Thyroid gland (tissue), 4 donors: ENCODE results near the gene ECSCR. TPM values are rescaled to one million over a fixed set of nuclear protein-coding genes. Genes with fewer than 3 reads are reported as not detected.

ENCODE experiments used
- DNase-seq, 2 donors: peaks; one replicate each; pipeline ENCODE4 v3.0.0-alpha.2; 2019
- H3K27ac ChIP-seq, 3 donors: fragments of 200-600 bp; sonication (generic); 1 replicate in 2 of 3; 2 replicates in 1 of 3; pipeline ENCODE4 v1.5.1; 2016 to 2019; ENCODE audit warnings: mild to moderate bottlenecking in 1 of 3, moderate library complexity in 1 of 3
- H3K27me3 ChIP-seq: fragments of 200-600 bp; sonication (generic); one replicate; pipeline ENCODE4 v1.5.1; 2019
- H3K36me3 ChIP-seq, 2 donors: fragments of 200-600 bp; sonication (generic); one replicate each; pipeline ENCODE4 v1.5.1; 2016 to 2019
- H3K4me1 ChIP-seq, 2 donors: fragments of 200-600 bp; sonication (generic); one replicate each; pipeline ENCODE4 v1.5.1; 2017 to 2019
- H3K4me3 ChIP-seq, 3 donors: fragments of 200-600 bp; sonication (generic); replicated peaks in 1 of 3; 1 replicate in 2 of 3; 2 replicates in 1 of 3; pipeline ENCODE4 v1.5.1; 2016; ENCODE audit warnings: mild to moderate bottlenecking in 1 of 3
- H3K9me3 ChIP-seq: fragments of 200-600 bp; sonication (generic); one replicate; pipeline ENCODE4 v1.5.1; 2017
- POLR2A ChIP-seq, 2 donors: fragments of 450-650 bp; IDR thresholded peaks; one replicate each; pipeline ENCODE4 v1.6.1; 2017; ENCODE audit warnings: antibody characterized with exemption in 2 of 2, mild to moderate bottlenecking in 2 of 2, moderate library complexity in 1 of 2
- WGBS, 2 donors: methylation state at CpG; one replicate each; pipeline ENCODE4 v1.1.5; 2017; 5-methylcytosine and 5-hydroxymethylcytosine counted together
- intact Hi-C: fragments of 100-400 bp; cut with DNase I; formaldehyde crosslinking; loops from one replicate; pipeline ENCODE4 v1.15.1; 2023
- total RNA-seq, 4 donors: library from RNA; depleted of rRNA; stranded (reverse); fragments of >200 nt; gene quantifications; one replicate each; pipeline ENCODE4 v1.2.3, GENCODE V29; 2016
- TF ChIP-seq, protein P1 (sequence below), 6 experiments: fragments of 200-600 bp in 3 of 6; fragments of 450-650 bp in 3 of 6; sonication (generic) in 3 of 6; IDR thresholded peaks; one replicate each; pipeline ENCODE4 v1.5.1; 2016 to 2019; ENCODE audit warnings: antibody characterized with exemption in 6 of 6, mild to moderate bottlenecking in 2 of 6, inconsistent platforms in 1 of 6, moderate library complexity in 1 of 6

Gene ECSCR
- total RNA-seq, 4 donors from 2014 or later, result 26.7 to 46.2 (median 31.4) TPM

GRCh38 chr5:139460455-139460854, 2.1 kb downstream of the ECSCR start:
- intact Hi-C loops, result no loop called here
- Histone ChIP-seq H3K27me3 (no peaks in the 10 kb centered on the region), H3K36me3 (no peaks in the 10 kb centered on the region), H3K4me3 (no peak overlapping the region), H3K4me1 (no peaks in the 10 kb centered on the region), H3K9me3 (no peaks in the 10 kb centered on the region), H3K27ac (peak overlapping the region in 2 of 3 donors; percentile 45 to 63)
- TF ChIP-seq, protein P1, sequence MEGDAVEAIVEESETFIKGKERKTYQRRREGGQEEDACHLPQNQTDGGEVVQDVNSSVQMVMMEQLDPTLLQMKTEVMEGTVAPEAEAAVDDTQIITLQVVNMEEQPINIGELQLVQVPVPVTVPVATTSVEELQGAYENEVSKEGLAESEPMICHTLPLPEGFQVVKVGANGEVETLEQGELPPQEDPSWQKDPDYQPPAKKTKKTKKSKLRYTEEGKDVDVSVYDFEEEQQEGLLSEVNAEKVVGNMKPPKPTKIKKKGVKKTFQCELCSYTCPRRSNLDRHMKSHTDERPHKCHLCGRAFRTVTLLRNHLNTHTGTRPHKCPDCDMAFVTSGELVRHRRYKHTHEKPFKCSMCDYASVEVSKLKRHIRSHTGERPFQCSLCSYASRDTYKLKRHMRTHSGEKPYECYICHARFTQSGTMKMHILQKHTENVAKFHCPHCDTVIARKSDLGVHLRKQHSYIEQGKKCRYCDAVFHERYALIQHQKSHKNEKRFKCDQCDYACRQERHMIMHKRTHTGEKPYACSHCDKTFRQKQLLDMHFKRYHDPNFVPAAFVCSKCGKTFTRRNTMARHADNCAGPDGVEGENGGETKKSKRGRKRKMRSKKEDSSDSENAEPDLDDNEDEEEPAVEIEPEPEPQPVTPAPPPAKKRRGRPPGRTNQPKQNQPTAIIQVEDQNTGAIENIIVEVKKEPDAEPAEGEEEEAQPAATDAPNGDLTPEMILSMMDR (IDR thresholded peaks at IDR 0.05), result no peak
- TF ChIP-seq POLR2A (IDR thresholded peaks at IDR 0.05), result no peak
- DNase-seq, result no peak
- WGBS, 2 donors, result 65 to 88% methylated on average over 1 of the region's 1 CpG

DNA sequence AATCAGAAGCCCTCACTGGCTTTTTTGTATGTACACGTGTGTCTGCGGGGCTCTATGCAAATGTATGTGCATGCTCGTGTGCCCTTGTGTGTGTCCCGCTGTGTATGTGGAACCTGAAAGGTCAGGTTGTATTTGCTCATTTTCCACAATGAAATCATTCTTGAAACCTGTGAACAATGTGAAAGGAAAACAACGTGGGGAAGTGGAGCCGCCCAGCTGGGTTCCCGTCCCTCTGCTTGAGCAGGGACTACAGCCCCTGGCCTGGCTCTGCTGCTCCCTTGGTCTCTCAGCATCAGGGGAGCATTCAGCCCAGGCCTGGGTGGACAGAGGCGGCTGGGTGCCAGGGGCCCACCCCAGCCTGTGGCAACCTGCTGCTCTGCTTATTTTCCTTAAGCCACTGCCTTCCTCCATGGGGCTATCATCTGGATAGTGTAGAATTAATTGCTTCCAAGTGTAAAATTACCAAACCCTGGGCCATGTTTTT, 3.0 kb downstream of the ECSCR start:
- WGBS, 2 donors, result 74% methylated on average over 7 to 8 of the region's 8 CpGs
- no peaks in the 10 kb centered on the region for H3K36me3 ChIP-seq
- no peak for TF ChIP-seq POLR2A (IDR thresholded peaks at IDR 0.05)
- no peaks in the 10 kb centered on the region for H3K4me1 ChIP-seq
- no peak overlapping the region for H3K4me3 ChIP-seq
- peak in 1 of 2 donors; percentile 15 for DNase-seq
- peak overlapping the region; percentile 45 to 56 (median 55) for H3K27ac ChIP-seq
- H3K27me3 ChIP-seq, result no peaks in the 10 kb centered on the region
- H3K9me3 ChIP-seq, result no peaks in the 10 kb centered on the region
- intact Hi-C loops, result no loop called here

DNA sequence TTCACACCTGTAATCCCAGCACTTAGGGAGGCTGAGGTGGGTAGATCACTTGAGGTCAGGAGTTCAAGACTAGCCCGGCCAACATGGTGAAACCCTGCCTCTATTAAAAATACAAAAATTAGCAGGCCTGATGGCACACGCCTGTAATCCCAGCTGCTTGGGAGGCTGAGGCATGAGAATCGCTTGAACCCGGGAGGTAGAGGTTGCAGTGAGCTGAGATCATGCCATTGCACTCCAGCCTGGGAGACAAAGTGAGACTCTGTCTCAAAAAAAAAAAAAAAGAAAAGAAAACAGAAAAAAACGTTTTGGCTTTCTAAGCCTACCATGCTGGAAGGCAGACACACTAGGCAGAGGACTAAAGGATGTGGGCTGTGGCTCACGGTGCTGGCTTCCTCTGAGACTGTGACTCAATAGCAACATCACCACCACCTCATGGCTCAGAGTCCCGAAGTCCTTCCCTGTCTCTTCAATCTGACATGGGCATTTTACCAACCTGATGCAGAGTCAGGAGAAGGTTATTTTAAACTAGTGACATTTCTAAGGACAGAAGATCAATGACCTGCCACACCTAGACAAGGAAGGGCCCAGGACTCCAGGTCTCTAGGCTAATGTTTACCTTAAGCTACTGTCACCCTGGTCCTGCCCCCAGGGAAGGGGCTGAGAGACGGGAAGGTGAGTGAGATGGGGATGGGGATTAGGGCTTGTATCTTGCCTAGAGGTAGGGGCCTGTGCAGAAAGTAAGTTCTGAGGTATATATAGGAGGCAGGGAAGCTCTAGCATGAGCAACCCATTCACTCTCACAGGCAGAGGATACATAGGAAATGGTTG, 3.7 kb downstream of the ECSCR start:
- peak; percentile 18 to 20 for DNase-seq
- H3K36me3 ChIP-seq, result no peaks in the 10 kb centered on the region
- intact Hi-C loops, result no loop called here
- no peaks in the 10 kb centered on the region for H3K27me3 ChIP-seq
- no peak overlapping the region for H3K4me3 ChIP-seq
- no peaks in the 10 kb centered on the region for H3K4me1 ChIP-seq
- H3K9me3 ChIP-seq, result no peaks in the 10 kb centered on the region
- peak overlapping the region in 2 of 3 donors; percentile 22 to 56 for H3K27ac ChIP-seq
- WGBS, 2 donors, result 69% methylated on average over 8 of the region's 8 CpGs
- TF ChIP-seq, protein P1 (IDR thresholded peaks at IDR 0.05), result no peak
- TF ChIP-seq POLR2A (IDR thresholded peaks at IDR 0.05), result no peak

- no peak for DNase-seq
- H3K9me3 ChIP-seq, result no peaks in the 10 kb centered on the region
- intact Hi-C loops, result no loop called here
- H3K4me1 ChIP-seq, result no peaks in the 10 kb centered on the region
- no peak overlapping the region for H3K27ac ChIP-seq
- no peaks in the 10 kb centered on the region for H3K36me3 ChIP-seq
- H3K27me3 ChIP-seq, result no peaks in the 10 kb centered on the region
- no peak overlapping the region for H3K4me3 ChIP-seq
- WGBS, 2 donors, result 87 to 91% methylated on average over 4 to 5 of the region's 5 CpGs
- TF ChIP-seq, protein P1 (IDR thresholded peaks at IDR 0.05), result no peak
- TF ChIP-seq POLR2A (IDR thresholded peaks at IDR 0.05), result no peak
These were observed 4.8 kb downstream of the ECSCR start for GRCh38 chr5:139457653-139458306.

DNA sequence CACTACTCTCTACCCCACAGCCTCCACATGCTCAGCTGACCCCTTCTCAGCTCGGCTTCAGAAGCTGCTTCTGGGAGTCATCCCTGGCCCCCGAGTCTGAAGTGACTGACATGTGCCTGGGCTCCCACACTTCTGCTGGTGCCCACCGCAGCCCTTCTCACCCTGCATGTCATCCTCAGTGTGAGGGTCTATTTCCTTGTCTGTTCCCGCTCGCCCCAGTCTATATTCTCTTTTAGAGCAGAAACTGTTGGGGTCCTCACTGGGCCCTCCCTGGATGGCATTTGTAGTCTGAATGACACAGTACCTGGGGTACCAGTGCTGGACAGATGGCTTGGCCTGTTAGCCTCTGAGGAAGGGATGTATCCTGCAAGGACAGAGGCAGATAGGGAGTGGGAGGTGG, 5.3 kb downstream of the ECSCR start:
- TF ChIP-seq POLR2A (IDR thresholded peaks at IDR 0.05), result no peak
- TF ChIP-seq, protein P1 (IDR thresholded peaks at IDR 0.05), result no peak
- 95 to 98% methylated on average over 5 of the region's 5 CpGs for WGBS, 2 donors
- DNase-seq, result no peak

More for the DNA sequence above, 5.3 kb downstream of the ECSCR start:
- Histone ChIP-seq H3K4me1 (no peaks in the 10 kb centered on the region), H3K27me3 (no peaks in the 10 kb centered on the region), H3K27ac (no peak overlapping the region), H3K36me3 (no peaks in the 10 kb centered on the region), H3K9me3 (no peaks in the 10 kb centered on the region), H3K4me3 (no peak overlapping the region)
- intact Hi-C loops, result no loop called here
